ENCODE data around the gene POU4F1. TPM values are rescaled to one million over a fixed set of nuclear protein-coding genes. Genes with fewer than 3 reads are reported as not detected.

The POU4F1 gene
- total RNA-seq, 1 donor: not detected

GRCh38 chr13:78632996-78633395 lies 29.6 kb upstream of the POU4F1 start:
- no peak for TF ChIP-seq CTCF (IDR thresholded peaks at IDR 0.05; ENCODE audit: insufficient read depth, low read length)
- DNase-seq (ENCODE audit: low read depth): no peak
- H3K4me3 ChIP-seq (ENCODE audit: low read depth, low read length): no peak overlapping the region

DNA sequence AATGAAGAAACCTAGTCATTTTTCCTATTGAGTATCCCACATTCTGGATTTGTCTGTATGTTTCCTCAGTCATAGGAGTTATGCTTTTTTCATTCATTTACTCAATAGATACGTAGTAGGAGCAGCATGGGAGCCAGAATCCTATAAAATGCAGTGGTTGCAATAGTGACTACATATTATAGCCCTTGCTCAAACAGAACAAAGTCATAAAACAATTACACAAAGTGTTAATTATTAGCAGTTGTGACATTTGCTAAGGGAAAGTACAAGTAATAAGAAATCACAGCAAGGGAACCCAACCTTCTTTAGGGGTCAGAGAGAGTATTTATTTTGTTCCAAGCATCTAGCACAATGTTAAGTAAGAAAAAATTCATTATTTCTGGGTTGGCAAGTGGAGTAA lies 27.7 kb upstream of the POU4F1 start:
- DNase-seq (ENCODE audit: low read depth): no peak
- no peak for TF ChIP-seq CTCF (IDR thresholded peaks at IDR 0.05; ENCODE audit: insufficient read depth, low read length)
- no peak overlapping the region for H3K4me3 ChIP-seq (ENCODE audit: low read depth, low read length)

DNA sequence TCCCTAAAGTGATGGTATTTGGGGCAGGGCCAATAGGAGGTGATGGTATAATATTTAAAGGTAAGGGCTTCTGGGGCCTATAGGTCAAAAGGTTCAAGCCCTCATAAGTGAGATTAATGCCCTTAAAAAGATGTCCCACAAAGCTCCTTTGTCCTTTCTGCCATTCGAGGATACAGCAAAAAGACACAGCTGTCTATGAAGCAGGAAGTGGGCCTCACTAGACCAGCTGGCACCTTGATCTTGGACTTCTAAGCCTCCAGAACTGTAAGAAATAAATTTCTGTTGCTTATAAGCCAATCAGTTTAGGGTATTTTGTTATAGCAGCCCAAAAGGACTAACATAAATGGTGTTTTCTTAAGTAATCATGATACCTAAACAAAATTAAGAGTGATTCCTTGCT lies 27.2 kb upstream of the POU4F1 start:
- no peak for DNase-seq (ENCODE audit: low read depth)
- TF ChIP-seq CTCF (IDR thresholded peaks at IDR 0.05; ENCODE audit: insufficient read depth, low read length): no peak
- no peak overlapping the region for H3K4me3 ChIP-seq (ENCODE audit: low read depth, low read length)

GRCh38 chr13:78625384-78625783 lies 22.0 kb upstream of the POU4F1 start:
- no peak overlapping the region for H3K4me3 ChIP-seq (ENCODE audit: low read depth, low read length)
- no peak for TF ChIP-seq CTCF (IDR thresholded peaks at IDR 0.05; ENCODE audit: insufficient read depth, low read length)
- no peak for DNase-seq (ENCODE audit: low read depth)

- DNase-seq (ENCODE audit: low read depth): no peak
- H3K4me3 ChIP-seq (ENCODE audit: low read depth, low read length): no peak overlapping the region
- no peak for TF ChIP-seq CTCF (IDR thresholded peaks at IDR 0.05; ENCODE audit: insufficient read depth, low read length)
Measured at GRCh38 chr13:78623132-78623531, 19.8 kb upstream of the POU4F1 start.

DNA sequence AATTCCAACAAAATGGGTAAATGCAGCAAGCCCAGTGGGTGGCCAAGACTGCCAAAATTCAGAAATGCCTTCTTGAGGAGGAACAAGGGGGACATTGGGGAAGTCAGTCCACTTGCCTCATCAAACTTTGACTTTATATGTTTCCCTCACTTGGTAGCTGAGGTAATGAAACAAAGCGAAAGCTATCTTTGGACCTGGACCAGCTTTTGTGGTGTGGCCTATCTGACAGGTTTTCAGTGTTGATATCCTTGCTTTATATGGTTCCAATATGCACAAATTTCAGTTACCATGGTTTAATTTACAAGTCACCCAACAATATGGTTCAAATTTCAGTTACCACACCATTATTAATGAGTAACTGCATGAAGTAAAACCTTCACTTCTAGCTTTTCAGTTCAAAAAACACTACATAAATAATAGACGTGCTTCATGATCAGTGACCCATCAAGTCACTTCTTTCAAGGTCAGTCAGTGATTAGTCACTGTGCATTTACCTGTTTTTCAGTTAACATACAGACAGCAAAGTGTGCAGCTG lies 17.7 kb upstream of the POU4F1 start:
- no peak overlapping the region for H3K4me3 ChIP-seq (ENCODE audit: low read depth, low read length)
- no peak for DNase-seq (ENCODE audit: low read depth)
- TF ChIP-seq CTCF (IDR thresholded peaks at IDR 0.05; ENCODE audit: insufficient read depth, low read length): no peak

DNA sequence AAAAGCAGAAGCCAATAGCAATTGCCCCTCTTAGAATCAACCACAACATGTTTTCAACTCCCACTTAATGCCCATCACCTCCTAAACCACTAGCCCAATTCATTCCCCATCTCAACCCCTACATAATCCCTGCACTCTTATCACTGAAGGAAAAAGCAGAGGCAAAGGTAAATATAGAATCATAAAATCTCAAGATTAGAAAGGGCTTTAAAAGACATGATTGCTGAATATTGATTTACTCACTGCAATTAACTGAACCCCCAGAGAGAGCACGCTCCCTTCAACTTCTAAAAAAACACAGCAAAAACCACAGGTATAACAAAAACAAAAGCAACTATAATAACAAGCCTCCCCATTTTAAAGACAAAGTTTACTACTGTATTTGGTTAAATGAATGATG lies 15.1 kb upstream of the POU4F1 start:
- no peak overlapping the region for H3K4me3 ChIP-seq (ENCODE audit: low read depth, low read length)
- TF ChIP-seq CTCF (IDR thresholded peaks at IDR 0.05; ENCODE audit: insufficient read depth, low read length): no peak
- DNase-seq (ENCODE audit: low read depth): no peak

Measured in fibroblast of the aortic adventitia (primary cell).